Measurements from ENCODE around the gene ZACN. TPM values are rescaled to one million over a fixed set of nuclear protein-coding genes. Genes with fewer than 3 reads are reported as not detected.
A peak's percentile ranks its signal among the peaks of the same experiment; 100 is the strongest.

The ZACN gene
- total and polyA plus RNA-seq, 10 donors = 0.17 to 1.9 (median 1.0) TPM; not detected in 5

DNA sequence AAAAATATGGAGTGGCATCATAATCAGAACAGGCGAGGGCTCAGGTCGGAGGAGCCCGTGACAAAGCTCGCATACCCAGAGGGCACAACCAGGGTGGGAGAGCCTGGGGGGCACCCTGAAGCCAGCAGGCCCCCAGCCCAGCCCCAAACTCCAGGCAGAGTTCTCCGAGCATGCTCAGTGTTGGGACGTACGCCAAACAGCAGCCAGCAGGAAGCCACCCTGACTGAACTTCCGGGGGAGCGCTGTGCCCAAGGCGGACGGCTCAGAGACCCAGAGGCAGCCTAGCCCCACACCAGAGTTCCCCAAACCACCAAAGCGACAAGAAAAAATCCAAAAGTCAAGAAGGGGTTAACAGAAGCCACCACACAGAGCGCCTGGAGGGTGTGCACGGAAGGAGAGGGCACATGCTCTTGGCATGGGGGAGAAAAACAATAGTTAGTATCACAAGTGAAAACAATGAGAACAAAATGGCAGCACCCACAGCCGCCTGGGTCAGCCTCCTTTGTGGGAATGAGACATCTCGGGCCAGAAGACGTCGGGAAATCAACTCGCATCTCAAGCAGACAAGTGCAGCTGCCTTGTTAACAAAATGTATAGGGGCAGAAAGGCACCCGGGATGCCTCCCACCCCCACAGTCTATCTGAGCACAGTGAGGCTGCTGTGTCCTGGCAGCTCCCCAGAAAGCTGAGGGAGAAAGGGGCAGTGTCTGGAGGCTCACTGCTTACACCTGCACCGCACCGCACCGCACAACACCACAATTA is 12.7 kb downstream of the ZACN start:
- peaks cover 0 to 100% (median 95%) of the 10 kb centered on the region in 6 donors for H3K36me3 ChIP-seq
- no peaks in the 10 kb centered on the region for H3K27me3 ChIP-seq (replicated peaks in 1 of 7)
- H3K27ac ChIP-seq = peak overlapping the region in 1 of 8 donors; percentile 5
- intact Hi-C loops (cut with DNase I; ENCODE audit: low total_unique reads) = no loop called here
- no peak for DNase-seq
- 67 to 80% (median 74%) methylated on average over 19 to 23 of the region's 23 CpGs for WGBS, 5 donors
- H3K4me3 ChIP-seq = no peak overlapping the region
- TF ChIP-seq POLR2A (IDR thresholded peaks at IDR 0.05) (no peak), POLR2AphosphoS5 (IDR thresholded peaks at IDR 0.05) (no peak)
- TF ChIP-seq, protein P1, sequence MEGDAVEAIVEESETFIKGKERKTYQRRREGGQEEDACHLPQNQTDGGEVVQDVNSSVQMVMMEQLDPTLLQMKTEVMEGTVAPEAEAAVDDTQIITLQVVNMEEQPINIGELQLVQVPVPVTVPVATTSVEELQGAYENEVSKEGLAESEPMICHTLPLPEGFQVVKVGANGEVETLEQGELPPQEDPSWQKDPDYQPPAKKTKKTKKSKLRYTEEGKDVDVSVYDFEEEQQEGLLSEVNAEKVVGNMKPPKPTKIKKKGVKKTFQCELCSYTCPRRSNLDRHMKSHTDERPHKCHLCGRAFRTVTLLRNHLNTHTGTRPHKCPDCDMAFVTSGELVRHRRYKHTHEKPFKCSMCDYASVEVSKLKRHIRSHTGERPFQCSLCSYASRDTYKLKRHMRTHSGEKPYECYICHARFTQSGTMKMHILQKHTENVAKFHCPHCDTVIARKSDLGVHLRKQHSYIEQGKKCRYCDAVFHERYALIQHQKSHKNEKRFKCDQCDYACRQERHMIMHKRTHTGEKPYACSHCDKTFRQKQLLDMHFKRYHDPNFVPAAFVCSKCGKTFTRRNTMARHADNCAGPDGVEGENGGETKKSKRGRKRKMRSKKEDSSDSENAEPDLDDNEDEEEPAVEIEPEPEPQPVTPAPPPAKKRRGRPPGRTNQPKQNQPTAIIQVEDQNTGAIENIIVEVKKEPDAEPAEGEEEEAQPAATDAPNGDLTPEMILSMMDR (IDR thresholded peaks at IDR 0.05 in 8 of 11, conservative IDR thresholded peaks at IDR 0.05 in 3 of 11) = no peak
- H3K4me1 ChIP-seq = peaks cover 0 to 9% (median 0%) of the 10 kb centered on the region in 6 donors
- H3K9me3 ChIP-seq = no peaks in the 10 kb centered on the region

DNA sequence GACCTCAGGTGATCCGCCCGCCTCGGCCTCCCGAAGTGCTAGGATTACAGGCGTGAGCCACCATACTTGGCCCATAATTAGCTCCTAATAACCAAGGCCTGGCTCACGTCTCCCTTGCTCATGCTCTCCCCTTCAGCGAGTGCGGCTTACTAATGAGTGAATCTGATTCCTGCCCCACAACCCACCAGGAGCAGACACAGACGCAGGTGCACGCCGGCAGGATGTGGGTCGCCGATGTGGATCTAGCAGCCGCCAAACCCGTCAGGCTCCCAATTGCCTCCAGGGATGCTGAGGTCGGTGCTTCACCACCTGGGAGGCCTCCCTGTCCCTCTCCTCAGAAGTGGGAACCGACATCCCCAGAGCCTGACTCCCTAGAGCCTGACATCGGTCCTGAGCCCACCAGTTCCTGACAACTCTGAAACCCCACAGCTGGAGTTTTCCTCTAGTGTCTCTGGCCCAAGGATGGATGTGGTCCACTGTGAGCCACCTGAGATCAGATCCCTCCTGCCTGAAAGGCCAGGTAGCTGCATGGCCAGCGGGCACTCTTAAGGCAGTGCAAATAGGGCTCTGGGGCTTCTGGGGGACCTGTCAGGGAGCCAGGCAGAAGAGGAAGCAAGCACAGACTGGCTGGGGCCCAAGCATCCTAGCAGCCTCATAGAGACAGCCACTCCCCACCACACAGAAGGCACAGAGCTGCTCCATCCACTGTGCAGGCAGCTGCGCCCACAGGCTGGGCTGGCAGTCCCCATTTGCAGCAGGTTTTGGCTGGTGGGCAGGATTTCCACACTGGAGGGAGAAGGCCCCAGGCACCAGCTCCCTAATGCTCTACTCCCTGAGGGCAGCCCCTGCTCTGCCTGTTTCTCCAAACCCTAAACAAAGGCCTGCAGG is 13.8 kb downstream of the ZACN start:
- peaks cover 0 to 100% (median 95%) of the 10 kb centered on the region in 6 donors for H3K36me3 ChIP-seq
- DNase-seq = peak; percentile 18
- 92 to 95% (median 94%) methylated on average over 16 to 20 of the region's 20 CpGs for WGBS, 5 donors

DNA sequence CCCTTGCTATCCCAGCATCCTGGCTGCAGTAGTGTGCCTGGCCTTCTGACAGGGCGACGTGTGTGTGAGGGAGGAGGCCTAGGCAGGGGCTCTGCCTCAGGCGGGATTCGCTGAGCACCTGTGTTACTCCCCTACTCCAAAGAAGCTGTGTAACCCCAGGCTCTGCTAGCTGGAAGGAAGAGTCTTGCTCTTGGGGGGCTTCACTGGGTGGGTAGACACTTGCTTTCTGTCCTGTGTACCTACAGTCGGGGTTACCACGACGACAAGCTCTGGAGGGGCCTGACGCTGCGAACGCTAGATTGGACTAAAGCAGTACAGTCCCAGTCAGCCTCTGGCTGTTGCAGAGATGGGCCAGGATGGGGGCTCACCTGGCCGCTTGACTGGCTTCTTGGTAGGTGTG is 15.1 kb downstream of the ZACN start:
- H3K27me3 ChIP-seq (replicated peaks in 1 of 7) = no peaks in the 10 kb centered on the region
- H3K4me1 ChIP-seq = peaks cover 0 to 9% (median 0%) of the 10 kb centered on the region in 6 donors
- DNase-seq = peak; percentile 41
- no peak overlapping the region for H3K27ac ChIP-seq
- WGBS, 5 donors = 86 to 97% (median 90%) methylated on average over 11 of the region's 11 CpGs
- no peak overlapping the region for H3K4me3 ChIP-seq
- H3K9me3 ChIP-seq = no peaks in the 10 kb centered on the region
- intact Hi-C loops (cut with DNase I; ENCODE audit: low total_unique reads) = no loop called here
- TF ChIP-seq, protein P1 (IDR thresholded peaks at IDR 0.05 in 8 of 11, conservative IDR thresholded peaks at IDR 0.05 in 3 of 11) = no peak
- TF ChIP-seq POLR2A (IDR thresholded peaks at IDR 0.05) (no peak), POLR2AphosphoS5 (IDR thresholded peaks at IDR 0.05) (no peak)
- peaks cover 0 to 100% (median 92%) of the 10 kb centered on the region in 6 donors for H3K36me3 ChIP-seq

More for the DNA sequence above, 13.8 kb downstream of the ZACN start:
- Histone ChIP-seq H3K27ac (no peak overlapping the region), H3K9me3 (no peaks in the 10 kb centered on the region), H3K4me1 (peaks cover 0 to 9% (median 0%) of the 10 kb centered on the region in 6 donors), H3K4me3 (no peak overlapping the region), H3K27me3 (replicated peaks in 1 of 7) (no peaks in the 10 kb centered on the region)
- intact Hi-C loops (cut with DNase I; ENCODE audit: low total_unique reads) = no loop called here
- TF ChIP-seq, protein P1 (IDR thresholded peaks at IDR 0.05 in 8 of 11, conservative IDR thresholded peaks at IDR 0.05 in 3 of 11) = no peak
- TF ChIP-seq POLR2AphosphoS5 (IDR thresholded peaks at IDR 0.05) (peak in 1 of 3 donors; percentile 12), POLR2A (IDR thresholded peaks at IDR 0.05) (no peak)
